ENCODE measurements around the gene CDC14A.
"Not testable (repeated sequence)": the region's sequence is repeated elsewhere in the genome, so short reads cannot be mapped to it uniquely, and the experiment has no call there.

CDC14A gene

GRCh38 chr1:100352267-100353070 lies at the start of gene CDC14A:
Gene CDC14A (plus strand): TSS chr1:100352506. CDS start chr1:100352955, 449 bp downstream.
- peak; percentile 72 for DNase-seq (ENCODE audit: low read depth)

GRCh38 chr1:100302739-100303138 lies 49.6 kb upstream of the CDC14A start:
- DNase-seq (ENCODE audit: low read depth): no peak

GRCh38 chr1:100304227-100304626 lies 48.1 kb upstream of the CDC14A start:
- no peak for DNase-seq (ENCODE audit: low read depth)

GRCh38 chr1:100304921-100305320 lies 47.4 kb upstream of the CDC14A start:
- DNase-seq (ENCODE audit: low read depth): no peak

GRCh38 chr1:100305954-100306353 lies 46.4 kb upstream of the CDC14A start:
- DNase-seq (ENCODE audit: low read depth): no peak

GRCh38 chr1:100306735-100307313 lies 45.5 kb upstream of the CDC14A start:
- DNase-seq (ENCODE audit: low read depth): no peak

- DNase-seq (ENCODE audit: low read depth): peak; percentile 4
Measured at GRCh38 chr1:100308777-100309176, 43.5 kb upstream of the CDC14A start.

GRCh38 chr1:100309863-100310262 lies 42.4 kb upstream of the CDC14A start:
- DNase-seq (ENCODE audit: low read depth): no peak

- no peak for DNase-seq (ENCODE audit: low read depth)
Measured at GRCh38 chr1:100313382-100313781, 38.9 kb upstream of the CDC14A start.

GRCh38 chr1:100316622-100317021 lies 35.7 kb upstream of the CDC14A start:
- DNase-seq (ENCODE audit: low read depth): no peak

GRCh38 chr1:100320311-100321099 lies 31.8 kb upstream of the CDC14A start:
- DNase-seq (ENCODE audit: low read depth): no peak

- no peak for DNase-seq (ENCODE audit: low read depth)
Measured at GRCh38 chr1:100321100-100321493, 31.2 kb upstream of the CDC14A start.

- no peak for DNase-seq (ENCODE audit: low read depth)
Measured at GRCh38 chr1:100321506-100321905, 30.8 kb upstream of the CDC14A start.

GRCh38 chr1:100322436-100323211 lies 29.7 kb upstream of the CDC14A start:
- no peak for DNase-seq (ENCODE audit: low read depth)

- DNase-seq (ENCODE audit: low read depth): no peak
Measured at GRCh38 chr1:100323419-100324106, 28.7 kb upstream of the CDC14A start.

GRCh38 chr1:100325415-100326324 lies 26.6 kb upstream of the CDC14A start:
- no peak for DNase-seq (ENCODE audit: low read depth)

GRCh38 chr1:100326325-100326670 lies 26.0 kb upstream of the CDC14A start:
- not testable (repeated sequence) for DNase-seq (ENCODE audit: low read depth)

GRCh38 chr1:100328133-100328532 lies 24.2 kb upstream of the CDC14A start:
- no peak for DNase-seq (ENCODE audit: low read depth)

- DNase-seq (ENCODE audit: low read depth): not testable (repeated sequence)
Measured at GRCh38 chr1:100331146-100331545, 21.2 kb upstream of the CDC14A start.

- DNase-seq (ENCODE audit: low read depth): no peak
Measured at GRCh38 chr1:100332331-100332730, 20.0 kb upstream of the CDC14A start.

Measured in non-pigmented ciliary epithelial cell (primary cell).